ENCODE results near the gene SH3BGRL.
"Not testable (repeated sequence)": the region's sequence is repeated elsewhere in the genome, so short reads cannot be mapped to it uniquely, and the experiment has no call there.

The SH3BGRL gene

GRCh38 chrX:81259020-81259713, 57.3 kb downstream of the SH3BGRL start:
- DNase-seq (ENCODE audit: extremely low spot score, insufficient read length, low read depth) (no peak), FAIRE-seq (no peak)

- FAIRE-seq (peak; percentile 21), DNase-seq (ENCODE audit: extremely low spot score, insufficient read length, low read depth) (no peak)
These were observed 58.0 kb downstream of the SH3BGRL start for GRCh38 chrX:81259714-81260395.

- no peak for DNase-seq (ENCODE audit: extremely low spot score, insufficient read length, low read depth)
- no peak for FAIRE-seq
These were observed 59.7 kb downstream of the SH3BGRL start for GRCh38 chrX:81261576-81261975.

GRCh38 chrX:81263059-81263458, 61.2 kb downstream of the SH3BGRL start:
- no peak for DNase-seq (ENCODE audit: extremely low spot score, insufficient read length, low read depth)
- FAIRE-seq = no peak

- FAIRE-seq (no peak), DNase-seq (ENCODE audit: extremely low spot score, insufficient read length, low read depth) (no peak)
These were observed 76.7 kb downstream of the SH3BGRL start for GRCh38 chrX:81278616-81279015.

- no peak for DNase-seq (ENCODE audit: extremely low spot score, insufficient read length, low read depth)
- no peak for FAIRE-seq
These were observed 78.2 kb downstream of the SH3BGRL start for GRCh38 chrX:81280148-81280547.

GRCh38 chrX:81286075-81286474, 84.2 kb downstream of the SH3BGRL start:
- FAIRE-seq (no peak), DNase-seq (ENCODE audit: extremely low spot score, insufficient read length, low read depth) (no peak)

- FAIRE-seq = no peak
- DNase-seq (ENCODE audit: extremely low spot score, insufficient read length, low read depth) = no peak
These were observed 84.7 kb downstream of the SH3BGRL start for GRCh38 chrX:81286608-81287007.

- no peak for FAIRE-seq
- DNase-seq (ENCODE audit: extremely low spot score, insufficient read length, low read depth) = no peak
These were observed 90.1 kb downstream of the SH3BGRL start for GRCh38 chrX:81291996-81292395.

GRCh38 chrX:81294101-81294500, 92.2 kb downstream of the SH3BGRL start:
- FAIRE-seq (no peak), DNase-seq (ENCODE audit: extremely low spot score, insufficient read length, low read depth) (no peak)

GRCh38 chrX:81301877-81302276, 100.0 kb downstream of the SH3BGRL start:
- no peak for FAIRE-seq
- no peak for DNase-seq (ENCODE audit: extremely low spot score, insufficient read length, low read depth)

- FAIRE-seq (no peak), DNase-seq (ENCODE audit: extremely low spot score, insufficient read length, low read depth) (no peak)
These were observed 102.7 kb downstream of the SH3BGRL start for GRCh38 chrX:81304563-81304962.

GRCh38 chrX:81305240-81305639, 103.3 kb downstream of the SH3BGRL start:
- FAIRE-seq (peak; percentile 72), DNase-seq (ENCODE audit: extremely low spot score, insufficient read length, low read depth) (no peak)

- DNase-seq (ENCODE audit: extremely low spot score, insufficient read length, low read depth) (no peak), FAIRE-seq (no peak)
These were observed 106.4 kb downstream of the SH3BGRL start for GRCh38 chrX:81308086-81308829.

- DNase-seq (ENCODE audit: extremely low spot score, insufficient read length, low read depth) (no peak), FAIRE-seq (no peak)
These were observed 114.3 kb downstream of the SH3BGRL start for GRCh38 chrX:81316163-81316562.

GRCh38 chrX:81331653-81332052, 129.8 kb downstream of the SH3BGRL start:
- not testable (repeated sequence) for DNase-seq (ENCODE audit: extremely low spot score, insufficient read length, low read depth)
- FAIRE-seq = peak; percentile 58

- DNase-seq (ENCODE audit: extremely low spot score, insufficient read length, low read depth) (no peak), FAIRE-seq (no peak)
These were observed 134.7 kb downstream of the SH3BGRL start for GRCh38 chrX:81336455-81337152.

GRCh38 chrX:81337805-81338204, 135.9 kb downstream of the SH3BGRL start:
- FAIRE-seq (no peak), DNase-seq (ENCODE audit: extremely low spot score, insufficient read length, low read depth) (no peak)

GRCh38 chrX:81338924-81339323, 137.0 kb downstream of the SH3BGRL start:
- DNase-seq (ENCODE audit: extremely low spot score, insufficient read length, low read depth) (no peak), FAIRE-seq (no peak)

- not testable (repeated sequence) for FAIRE-seq
These were observed 143.4 kb downstream of the SH3BGRL start for GRCh38 chrX:81345296-81345695.

More at GRCh38 chrX:81345296-81345695, 143.4 kb downstream of the SH3BGRL start:
- DNase-seq (ENCODE audit: extremely low spot score, insufficient read length, low read depth) = not testable (repeated sequence)
